SK-N-SH (cell line): ENCODE measurements around the gene ADORA2A. TPM values are rescaled to one million over a fixed set of nuclear protein-coding genes. Genes with fewer than 3 reads are reported as not detected.

ENCODE experiments used
- CTCF ChIA-PET: fragments of 300-600, 350-600 bp; formaldehyde crosslinking; extraction: SDS; loops from one replicate; lab custom pipeline; 2021; lab: Yijun Ruan, JAX
- POLR2A ChIA-PET: fragments of 350-600 bp; sonication (Branson Sonifier 250); formaldehyde crosslinking; extraction: SDS; loops from one replicate; lab custom pipeline; 2020; ENCODE audit warnings: antibody characterized with exemption, inconsistent platforms; lab: Yijun Ruan, JAX
- DNase-seq: peaks from one replicate; pipeline ENCODE4 v3.0.0; 2012
- H2AFZ ChIP-seq: fragments of 200-600 bp; sonication (generic); 2 replicates; pipeline ENCODE4 v1.8.1; 2016; ENCODE audit warnings: antibody characterized with exemption, mild to moderate bottlenecking, low read depth
- H3F3A ChIP-seq: fragments of 200-600 bp; sonication (generic); replicated peaks from 2 replicates; pipeline ENCODE3; 2016; ENCODE audit warnings: antibody characterized with exemption, mild to moderate bottlenecking; ENCODE audit not compliant: insufficient read depth
- H3K27ac ChIP-seq, 2 experiments: fragments of 200-500 bp in 1 of 2; fragments of 200-600 bp in 1 of 2; sonication (Bioruptor generic) in 1 of 2; sonication (generic), shearing (Covaris generic) in 1 of 2; 2 replicates each; pipeline versions ENCODE4 v1.5.1 to v1.6.1; 2014 to 2016; ENCODE audit warnings: low read depth in 2 of 2, inconsistent platforms in 1 of 2, low read length in 1 of 2, mild to moderate bottlenecking in 1 of 2, mixed read lengths in 1 of 2
- H3K27me3 ChIP-seq: fragments of 200-600 bp; sonication (generic), shearing (Covaris generic); 2 replicates; pipeline ENCODE4 v1.6.1; 2016; ENCODE audit warnings: mixed run types; ENCODE audit not compliant: insufficient read depth
- H3K36me3 ChIP-seq, 2 experiments: fragments of 200-500 bp in 1 of 2; fragments of 200-600 bp in 1 of 2; sonication (Bioruptor generic) in 1 of 2; sonication (generic) in 1 of 2; replicated peaks in 1 of 2; 2 replicates each; pipeline versions ENCODE3 to v1.5.1; 2014 to 2016; ENCODE audit warnings: low read length in 1 of 2, mild to moderate bottlenecking in 1 of 2; ENCODE audit not compliant: insufficient read depth in 2 of 2, control insufficient read depth in 1 of 2
- H3K4me1 ChIP-seq, 2 experiments: fragments of 200-500 bp in 1 of 2; fragments of 200-600 bp in 1 of 2; sonication (Bioruptor generic) in 1 of 2; sonication (generic), shearing (Covaris generic) in 1 of 2; 2 replicates each; pipeline versions ENCODE4 v1.5.1 to v1.6.1; 2014 to 2016; ENCODE audit warnings: low read depth in 1 of 2, low read length in 1 of 2, mixed run types in 1 of 2; ENCODE audit not compliant: insufficient read depth in 2 of 2, control insufficient read depth in 1 of 2
- H3K4me2 ChIP-seq: fragments of 200-600 bp; sonication (generic), shearing (Covaris generic); 2 replicates; pipeline ENCODE4 v1.6.1; 2017; ENCODE audit warnings: mixed run types
- H3K4me3 ChIP-seq, 2 experiments: fragments of 200-500 bp in 1 of 2; fragments of 200-600 bp in 1 of 2; sonication (Bioruptor generic) in 1 of 2; sonication (generic), shearing (Covaris generic) in 1 of 2; 2 replicates each; pipeline versions ENCODE4 v1.5.1 to v1.8.1; 2014 to 2016; ENCODE audit warnings: low read depth in 2 of 2, inconsistent platforms in 1 of 2, low read length in 1 of 2, mild to moderate bottlenecking in 1 of 2, mixed read lengths in 1 of 2, moderate library complexity in 1 of 2
- H3K79me2 ChIP-seq: fragments of 200-600 bp; sonication (generic); 2 replicates; pipeline ENCODE4 v1.8.1; 2017; ENCODE audit warnings: mild to moderate bottlenecking; ENCODE audit not compliant: insufficient read depth
- H3K9ac ChIP-seq: fragments of 200-600 bp; sonication (generic); 2 replicates; pipeline ENCODE4 v1.6.1; 2017; ENCODE audit warnings: mixed run types
- H3K9me2 ChIP-seq: fragments of 200-600 bp; sonication (generic); 2 replicates; pipeline ENCODE4 v1.6.1; 2017; ENCODE audit warnings: mixed run types
- H3K9me3 ChIP-seq: fragments of 200-600 bp; sonication (generic); 2 replicates; pipeline ENCODE4 v1.6.1; 2017; ENCODE audit warnings: mixed run types, mild to moderate bottlenecking, moderate library complexity
- H4K20me1 ChIP-seq: fragments of 200-600 bp; sonication (generic); 2 replicates; pipeline ENCODE4 v1.6.1; 2017; ENCODE audit warnings: mild to moderate bottlenecking, mixed run types; ENCODE audit not compliant: insufficient read depth
- CHD2 ChIP-seq: fragments of 150-350 bp; IDR thresholded peaks from 2 replicates; pipeline ENCODE4 v1.6.1; 2018; ENCODE audit warnings: low read length; ENCODE audit not compliant: partially characterized antibody
- CTCF ChIP-seq: fragments of 200-600 bp; sonication (generic); IDR thresholded peaks from 2 replicates; pipeline ENCODE4 v1.6.1; 2017; ENCODE audit warnings: antibody characterized with exemption, mild to moderate bottlenecking, moderate library complexity
- EP300 ChIP-seq, 2 experiments: IDR thresholded peaks; 2 replicates each; pipeline versions ENCODE4 v1.4.0 to v1.6.1; 2012; ENCODE audit warnings: borderline replicate concordance in 1 of 2, low read depth in 1 of 2, low read length in 1 of 2
- FOXM1 ChIP-seq: IDR thresholded peaks from 2 replicates; pipeline ENCODE4 v1.4.0; 2012; ENCODE audit warnings: low read depth, mild to moderate bottlenecking
- GABPA ChIP-seq: IDR thresholded peaks from 2 replicates; pipeline ENCODE4 v1.4.0; 2012; ENCODE audit warnings: low read depth, mild to moderate bottlenecking
- IRF3 ChIP-seq: fragments of 150-350 bp; IDR thresholded peaks from 2 replicates; pipeline ENCODE4 v1.6.1; 2016; ENCODE audit warnings: mild to moderate bottlenecking, low read depth, low read length
- MEF2A ChIP-seq: IDR thresholded peaks from 2 replicates; pipeline ENCODE4 v1.4.0; 2012; ENCODE audit warnings: low read depth, borderline replicate concordance
- MXI1 ChIP-seq: IDR thresholded peaks from 2 replicates; pipeline ENCODE4 v1.6.1; 2012; ENCODE audit warnings: mild to moderate bottlenecking, low read depth, low read length, improper control_type of control experiment
- NFIC ChIP-seq: IDR thresholded peaks from 2 replicates; pipeline ENCODE4 v1.4.0; 2012; ENCODE audit warnings: borderline replicate concordance
- NRF1 ChIP-seq: IDR thresholded peaks from 2 replicates; pipeline ENCODE4 v1.6.1; 2012; ENCODE audit warnings: low read depth, mild to moderate bottlenecking, low read length
- POLR2AphosphoS5 ChIP-seq: IDR thresholded peaks from 2 replicates; pipeline ENCODE4 v1.6.1; 2012; ENCODE audit warnings: low read depth, low read length
- RCOR1 ChIP-seq: fragments of 150-350 bp; IDR thresholded peaks from 2 replicates; pipeline ENCODE4 v1.6.1; 2017; ENCODE audit warnings: antibody characterized with exemption, low read length
- RXRA ChIP-seq: IDR thresholded peaks from 2 replicates; pipeline ENCODE4 v1.4.0; 2012; ENCODE audit warnings: low read depth, mild to moderate bottlenecking, borderline replicate concordance
- SMC3 ChIP-seq: IDR thresholded peaks from 2 replicates; pipeline ENCODE4 v1.6.1; 2012; ENCODE audit warnings: low read depth, low read length, improper control_type of control experiment
- TAF1 ChIP-seq: IDR thresholded peaks from 2 replicates; pipeline ENCODE4 v1.6.1; 2012; ENCODE audit warnings: low read depth, mild to moderate bottlenecking, low read length, moderate library complexity, borderline replicate concordance
- TEAD4 ChIP-seq: IDR thresholded peaks from 2 replicates; pipeline ENCODE4 v1.4.0; 2012; ENCODE audit warnings: mild to moderate bottlenecking, borderline replicate concordance; ENCODE audit not compliant: insufficient read depth
- USF2 ChIP-seq: fragments of 150-350 bp; IDR thresholded peaks from 2 replicates; pipeline ENCODE4 v1.6.1; 2017; ENCODE audit warnings: antibody characterized with exemption, low read length, low read depth, borderline replicate concordance
- YY1 ChIP-seq: IDR thresholded peaks from 2 replicates; pipeline ENCODE4 v1.4.0; 2012; ENCODE audit warnings: low read depth, mild to moderate bottlenecking
- ZBTB33 ChIP-seq: IDR thresholded peaks from 2 replicates; pipeline ENCODE4 v1.4.0; 2012; ENCODE audit warnings: low read depth, borderline replicate concordance
- WGBS: methylation state at CpG from one replicate; pipeline ENCODE4 v1.1.6; 2017; ENCODE audit warnings: low lambda C conversion rate; 5-methylcytosine and 5-hydroxymethylcytosine counted together
- polyA plus RNA-seq, 3 experiments: library from polyadenylated mRNA; depleted of rRNA; stranded (reverse); fragments of >200 nt; gene quantifications; 2 replicates each; pipeline ENCODE4 v1.2.3, GENCODE V29; 2012

Gene ADORA2A
- polyA plus RNA-seq, 1 of the 3 experiments (the other 2 are of a cell fraction) = 9.3 TPM

GRCh38 chr22:24474649-24475255 is 47.4 kb downstream of the ADORA2A start:
- H2AFZ ChIP-seq = no peak overlapping the region
- WGBS = 85% methylated on average over 5 of the region's 5 CpGs
- H3K9ac ChIP-seq = no peak overlapping the region
- H3K9me3 ChIP-seq = no peaks in the 10 kb centered on the region
- H3K27ac ChIP-seq = peak overlapping the region; percentile 5 to 96; a peak in 3 of 4 replicates
- POLR2A ChIA-PET = no interaction called here
- no peak overlapping the region for H3K4me3 ChIP-seq
- peaks cover 11% of the 10 kb centered on the region for H3F3A ChIP-seq
- no peaks in the 10 kb centered on the region for H3K27me3 ChIP-seq
- H3K79me2 ChIP-seq = no peaks in the 10 kb centered on the region
- TF ChIP-seq RCOR1 = no peak
- no peak for TF ChIP-seq MXI1
- no peak for TF ChIP-seq NRF1
- TF ChIP-seq CHD2 = no peak
- no peak for TF ChIP-seq IRF3
- TF ChIP-seq TEAD4 = no peak
- TF ChIP-seq GABPA = no peak
- TF ChIP-seq YY1 = no peak
- no peak for TF ChIP-seq NFIC
- TF ChIP-seq RXRA = no peak
- TF ChIP-seq POLR2AphosphoS5 = no peak
- no peak for TF ChIP-seq USF2
- TF ChIP-seq EP300 (IDR thresholded peaks at IDR 0.05; ENCODE audit: borderline replicate concordance in 1 of 2, low read depth in 1 of 2, low read length in 1 of 2) = no peak
- no peak for TF ChIP-seq SMC3
- TF ChIP-seq CTCF = no peak
- TF ChIP-seq MEF2A = no peak
- TF ChIP-seq TAF1 = no peak
- no peak for TF ChIP-seq ZBTB33
- TF ChIP-seq FOXM1 = no peak
- DNase-seq = no peak
- H3K4me1 ChIP-seq = peaks cover 0 to 20% of the 10 kb centered on the region in 2 experiments; a peak in 2 of 4 replicates
- no peaks in the 10 kb centered on the region for H4K20me1 ChIP-seq
- CTCF ChIA-PET = interaction anchor here (0.8 to 1.1 kb wide), 3 partner anchors 11 to 50 kb away, joined by 3 to 4 read pairs (median 3); no protein-coding TSS in a partner anchor
- H3K36me3 ChIP-seq = peaks cover 0 to 4% of the 10 kb centered on the region in 2 experiments
- H3K9me2 ChIP-seq = no peaks in the 10 kb centered on the region
- H3K4me2 ChIP-seq = 0 out of 2 replicates have a peak overlapping the region, but pooled peaks have one; percentile 47
